ENCODE results near the gene KRT76.

Gene KRT76

GRCh38 chr12:52788192-52788875, 11.2 kb upstream of the KRT76 start:
- ChIA-PET POLR2A (ENCODE audit: low non-redundant PET) (no interaction called here), CTCF (interaction anchor here (0.6 kb wide), 1 partner anchor 22 kb away, joined by 4 read pairs; no protein-coding TSS in a partner anchor)
- H3K27ac ChIP-seq: no peak overlapping the region
- no peak for DNase-seq (ENCODE audit: low spot score)
- TF ChIP-seq CTCF (conservative IDR thresholded peaks at IDR 0.05; ENCODE audit: low read depth): no peak

- DNase-seq (ENCODE audit: low spot score): no peak
- no peak for TF ChIP-seq CTCF (conservative IDR thresholded peaks at IDR 0.05; ENCODE audit: low read depth)
- ChIA-PET POLR2A (ENCODE audit: low non-redundant PET) (no interaction called here), CTCF (interaction anchor here (0.6 kb wide), 1 partner anchor 21 kb away, joined by 4 read pairs; no protein-coding TSS in a partner anchor)
- no peak overlapping the region for H3K27ac ChIP-seq
Observed at GRCh38 chr12:52787324-52788191, 10.4 kb upstream of the KRT76 start.

DNA sequence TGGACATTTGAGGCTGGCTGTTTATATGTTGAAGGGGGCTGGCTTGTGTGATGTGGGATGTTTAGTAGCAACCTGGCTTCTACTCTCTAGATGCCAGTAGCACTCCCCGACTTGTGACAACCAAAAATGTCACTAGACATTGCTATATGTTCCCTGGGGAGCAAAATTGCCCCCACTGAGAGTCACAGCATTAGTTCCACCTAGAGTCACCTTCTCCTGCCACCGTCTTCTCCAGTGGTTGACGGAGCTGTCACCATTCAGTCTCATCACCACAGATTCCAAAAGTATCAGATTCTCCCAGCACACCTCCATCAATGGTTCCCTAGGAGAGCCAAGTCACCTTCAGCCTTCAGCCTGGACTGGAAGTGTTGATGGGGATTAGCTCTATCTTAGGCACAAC, 7.8 kb upstream of the KRT76 start:
- TF ChIP-seq CTCF (conservative IDR thresholded peaks at IDR 0.05; ENCODE audit: low read depth): no peak
- no peak for DNase-seq (ENCODE audit: low spot score)
- ChIA-PET POLR2A (ENCODE audit: low non-redundant PET) (no interaction called here), CTCF (no interaction called here)
- H3K27ac ChIP-seq: no peak overlapping the region

DNA sequence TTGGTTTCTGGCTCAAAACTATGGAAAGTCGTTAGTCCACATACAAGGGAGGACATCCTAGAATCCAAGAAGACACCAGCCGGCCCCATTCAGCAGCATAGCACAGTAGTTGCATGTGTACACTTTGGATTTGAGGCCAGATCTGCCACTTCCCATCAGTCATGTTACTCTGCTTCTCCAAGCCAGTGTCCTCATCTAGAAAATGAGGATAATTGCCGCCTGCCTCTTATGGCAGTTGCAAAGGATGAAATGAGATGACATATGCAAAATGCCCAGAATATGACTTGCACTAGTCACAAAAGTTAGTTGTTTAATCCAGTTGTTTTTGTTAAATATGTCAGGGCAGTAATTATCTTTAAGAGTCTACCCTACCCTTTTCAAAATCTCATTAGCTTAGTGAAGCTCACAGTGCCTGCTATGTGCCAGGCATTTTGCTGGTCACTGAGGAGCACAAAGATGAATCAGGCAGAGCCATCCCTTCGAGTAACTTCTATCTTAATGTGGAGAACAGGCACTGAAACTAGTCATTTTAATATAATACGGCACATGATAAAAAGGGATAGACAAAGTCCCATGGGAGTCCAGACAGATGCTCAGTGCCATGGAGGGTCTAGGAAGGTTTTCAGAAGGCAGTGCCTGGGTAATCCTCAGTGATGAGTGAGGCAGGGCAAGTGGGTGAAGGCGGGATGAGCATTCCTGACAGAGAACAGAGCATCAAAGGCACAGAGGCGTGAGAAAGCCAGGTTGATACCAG, 6.6 kb upstream of the KRT76 start:
- POLR2A ChIA-PET (ENCODE audit: low non-redundant PET): no interaction called here
- no peak for TF ChIP-seq CTCF (conservative IDR thresholded peaks at IDR 0.05; ENCODE audit: low read depth)
- CTCF ChIA-PET: no interaction called here

GRCh38 chr12:52782502-52782901, 5.4 kb upstream of the KRT76 start:
- no peak overlapping the region for H3K27ac ChIP-seq
- no peak for DNase-seq (ENCODE audit: low spot score)
- ChIA-PET POLR2A (ENCODE audit: low non-redundant PET) (no interaction called here), CTCF (no interaction called here)
- TF ChIP-seq CTCF (conservative IDR thresholded peaks at IDR 0.05; ENCODE audit: low read depth): no peak

More for the DNA sequence above, 6.6 kb upstream of the KRT76 start:
- DNase-seq (ENCODE audit: low spot score): no peak
- H3K27ac ChIP-seq: no peak overlapping the region

DNA sequence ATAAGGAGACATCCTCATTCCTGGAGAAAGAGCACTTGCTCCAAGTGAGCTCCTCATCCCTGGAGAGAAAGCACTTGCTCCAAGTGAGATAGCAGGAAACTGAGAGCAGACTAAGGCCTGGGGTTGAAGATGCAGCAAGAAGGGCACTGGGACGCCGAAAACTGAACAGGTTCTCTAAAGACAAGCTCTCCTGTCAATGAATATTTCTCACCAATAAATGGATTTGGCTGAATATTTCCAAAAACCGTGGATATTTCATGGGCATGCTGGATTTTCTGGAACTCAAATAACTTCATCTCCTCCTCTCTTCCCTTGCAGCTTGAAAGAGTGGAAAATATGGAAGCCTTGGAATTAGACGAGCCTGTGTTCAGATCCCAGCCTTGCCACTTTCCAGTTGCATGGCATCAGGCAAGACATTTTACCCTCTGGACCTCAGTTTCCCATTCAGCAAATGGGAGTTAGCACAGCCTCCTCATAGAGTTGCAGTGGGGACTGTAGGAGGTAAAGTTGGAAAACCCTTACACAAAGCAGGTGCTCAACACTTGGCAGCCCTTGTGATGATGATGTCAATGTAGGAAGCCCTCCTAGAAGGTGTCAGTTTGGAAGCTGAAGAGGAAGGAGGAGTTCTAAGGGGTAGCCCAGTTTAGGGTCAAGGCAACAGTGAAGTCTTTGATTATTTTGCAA, 4.4 kb upstream of the KRT76 start:
- POLR2A ChIA-PET (ENCODE audit: low non-redundant PET): no interaction called here
- CTCF ChIA-PET: no interaction called here
- no peak for TF ChIP-seq CTCF (conservative IDR thresholded peaks at IDR 0.05; ENCODE audit: low read depth)

More for the DNA sequence above, 4.4 kb upstream of the KRT76 start:
- no peak overlapping the region for H3K27ac ChIP-seq
- DNase-seq (ENCODE audit: low spot score): no peak

Data from RWPE1 (cell line).